Activated CD4-positive, alpha-beta T cell treated with anti-CD3 and anti-CD28 coated beads, Interleukin-2, amount 10 ng/mL, durations not matched to agents 7 days and 5 days (primary cell): ENCODE results near the gene ARHGAP21. TPM values are rescaled to one million over a fixed set of nuclear protein-coding genes. Genes with fewer than 3 reads are reported as not detected.

ENCODE experiments used
- CTCF ChIA-PET: fragments of 350-600 bp; sonication (Branson Sonifier 250); formaldehyde crosslinking; loops from one replicate; lab custom pipeline; 2021; ENCODE audit warnings: antibody characterized with exemption; lab: Charles Lee
- POLR2A ChIA-PET: fragments of 350-600 bp; sonication (Branson Sonifier 250); formaldehyde crosslinking; loops from one replicate; lab custom pipeline; 2021; ENCODE audit warnings: antibody characterized with exemption; lab: Charles Lee
- DNase-seq: peaks from one replicate; pipeline ENCODE4 v3.0.0-alpha.2; 2020
- H3K27ac Mint-ChIP-seq: one replicate; pipeline ENCODE4 v1.8.0; 2021; ENCODE audit warnings: mild to moderate bottlenecking, moderate library complexity, mixed read lengths
- H3K27me3 Mint-ChIP-seq: one replicate; pipeline ENCODE4 v1.8.0; 2021; ENCODE audit warnings: mixed read lengths
- H3K36me3 Mint-ChIP-seq: one replicate; pipeline ENCODE4 v1.8.0; 2021; ENCODE audit warnings: low read depth, mixed read lengths
- H3K4me1 Mint-ChIP-seq: one replicate; pipeline ENCODE4 v1.8.0; 2021; ENCODE audit warnings: mixed read lengths
- H3K4me3 Mint-ChIP-seq: one replicate; pipeline ENCODE4 v1.8.0; 2021; ENCODE audit warnings: mild to moderate bottlenecking, moderate library complexity, mixed read lengths
- H3K9me3 Mint-ChIP-seq: one replicate; pipeline ENCODE4 v1.8.0; 2021; ENCODE audit warnings: mixed read lengths
- total RNA-seq, 2 experiments: library from RNA; stranded (reverse); gene quantifications; one replicate each; pipeline ENCODE4 v1.2.3, GENCODE V29; 2021

The ARHGAP21 gene
- total RNA-seq, 2 experiments from 2014 or later: 26.1 to 27.4 TPM

- DNase-seq: no peak
- H3K36me3 Mint-ChIP-seq: peaks cover 6% of the 10 kb centered on the region
- H3K9me3 Mint-ChIP-seq: no peaks in the 10 kb centered on the region
- ChIA-PET POLR2A (no interaction called here), CTCF (no interaction called here)
- H3K27ac Mint-ChIP-seq: no peak overlapping the region
- peaks cover 31% of the 10 kb centered on the region for H3K4me1 Mint-ChIP-seq
- H3K27me3 Mint-ChIP-seq: no peaks in the 10 kb centered on the region
- peak overlapping the region; percentile 83 for H3K4me3 Mint-ChIP-seq
These were observed 3.6 kb downstream of the ARHGAP21 start for GRCh38 chr10:24720096-24720495.

- Mint-ChIP-seq H3K4me1 (peaks cover 28% of the 10 kb centered on the region), H3K27me3 (no peaks in the 10 kb centered on the region), H3K36me3 (peaks cover 6% of the 10 kb centered on the region), H3K9me3 (no peaks in the 10 kb centered on the region), H3K27ac (no peak overlapping the region), H3K4me3 (no peak overlapping the region)
- DNase-seq: no peak
- ChIA-PET POLR2A (no interaction called here), CTCF (interaction anchor here (0.6 kb wide), 1 partner anchor 238 kb away, joined by 4 read pairs; no protein-coding TSS in a partner anchor)
These were observed 5.4 kb downstream of the ARHGAP21 start for GRCh38 chr10:24718031-24718855.

DNA sequence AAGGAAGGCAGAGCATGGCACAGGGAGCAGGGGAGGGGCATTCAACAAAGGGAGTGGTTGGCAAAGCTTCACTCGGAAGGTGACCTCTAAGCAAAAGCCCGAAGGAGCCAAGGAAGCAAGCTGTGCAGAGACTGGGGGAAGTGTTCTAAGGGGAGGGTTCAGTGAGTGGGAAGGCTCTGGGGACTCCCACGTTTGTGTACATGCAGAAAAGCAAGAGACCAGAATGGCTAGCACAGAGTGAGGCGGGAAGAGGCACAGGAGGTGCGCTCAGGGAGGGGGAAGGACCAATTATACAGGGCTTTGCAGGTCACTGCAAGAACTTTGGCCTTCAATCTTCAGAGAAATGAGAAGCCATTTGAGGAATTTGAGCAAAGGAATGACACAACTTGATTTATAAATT, 7.4 kb downstream of the ARHGAP21 start:
- no peak overlapping the region for H3K4me3 Mint-ChIP-seq
- H3K27me3 Mint-ChIP-seq: no peaks in the 10 kb centered on the region
- H3K27ac Mint-ChIP-seq: no peak overlapping the region
- H3K9me3 Mint-ChIP-seq: no peaks in the 10 kb centered on the region
- CTCF ChIA-PET: no interaction called here
- peaks cover 6% of the 10 kb centered on the region for H3K36me3 Mint-ChIP-seq
- H3K4me1 Mint-ChIP-seq: peaks cover 17% of the 10 kb centered on the region
- POLR2A ChIA-PET: no interaction called here
- DNase-seq: no peak

DNA sequence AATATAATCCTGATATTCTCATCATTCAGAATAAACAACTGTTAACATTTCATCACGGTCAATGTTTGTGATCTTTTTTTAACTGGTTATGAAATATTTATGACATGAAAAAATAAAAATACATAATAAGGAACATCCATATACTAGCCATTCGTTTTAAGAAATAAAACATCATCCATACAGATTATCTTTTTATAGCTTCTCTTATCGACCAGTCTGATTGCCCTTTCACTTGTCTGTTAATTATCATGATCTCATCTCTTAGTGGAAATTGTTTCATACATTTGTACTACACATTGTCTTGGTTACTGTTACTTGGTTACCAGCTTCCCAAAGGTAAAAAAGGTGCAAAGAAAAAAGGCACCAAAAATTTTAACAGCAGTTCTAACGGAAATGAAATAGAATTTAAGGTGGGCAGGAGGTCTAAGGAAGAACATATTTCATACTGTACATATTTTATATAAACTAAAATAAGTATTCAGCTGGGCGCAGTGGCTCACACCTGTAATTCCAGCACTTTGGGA, 8.4 kb downstream of the ARHGAP21 start:
- H3K4me3 Mint-ChIP-seq: no peak overlapping the region
- H3K27me3 Mint-ChIP-seq: no peaks in the 10 kb centered on the region
- H3K9me3 Mint-ChIP-seq: no peaks in the 10 kb centered on the region
- no peak overlapping the region for H3K27ac Mint-ChIP-seq
- no peak for DNase-seq
- POLR2A ChIA-PET: no interaction called here
- H3K4me1 Mint-ChIP-seq: peaks cover 8% of the 10 kb centered on the region
- CTCF ChIA-PET: interaction anchor here (1.1 kb wide), 1 partner anchor 13 kb away, joined by 3 read pairs; no protein-coding TSS in a partner anchor
- no peaks in the 10 kb centered on the region for H3K36me3 Mint-ChIP-seq

DNA sequence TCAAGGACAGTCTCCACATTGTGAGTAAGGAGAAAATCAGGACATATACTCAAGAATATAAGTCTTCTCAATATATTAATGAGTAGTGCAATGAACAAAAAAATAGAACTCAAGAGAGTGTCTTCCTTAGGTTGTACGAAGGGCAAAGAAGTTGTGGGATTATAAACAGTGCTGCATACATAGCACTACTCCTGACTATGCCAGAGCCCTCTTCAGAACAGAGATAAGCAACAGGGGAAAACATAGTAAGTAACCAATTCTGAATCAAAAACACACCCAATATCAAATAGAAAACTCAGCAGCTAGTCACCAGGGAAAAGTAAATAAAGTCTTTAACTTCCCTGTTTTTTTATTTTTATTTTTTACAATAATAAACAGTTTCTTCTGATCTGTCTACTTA, 10.6 kb downstream of the ARHGAP21 start:
- no peak overlapping the region for H3K27ac Mint-ChIP-seq
- no peaks in the 10 kb centered on the region for H3K9me3 Mint-ChIP-seq
- DNase-seq: no peak
- POLR2A ChIA-PET: no interaction called here
- H3K36me3 Mint-ChIP-seq: no peaks in the 10 kb centered on the region
- H3K4me3 Mint-ChIP-seq: no peak overlapping the region
- CTCF ChIA-PET: interaction anchor here (0.9 kb wide), 1 partner anchor 12 kb away, joined by 3 read pairs; no protein-coding TSS in a partner anchor
- H3K27me3 Mint-ChIP-seq: no peaks in the 10 kb centered on the region
- H3K4me1 Mint-ChIP-seq: peaks cover 4% of the 10 kb centered on the region

- Mint-ChIP-seq H3K9me3 (no peaks in the 10 kb centered on the region), H3K4me1 (peaks cover 4% of the 10 kb centered on the region), H3K27me3 (no peaks in the 10 kb centered on the region), H3K27ac (no peak overlapping the region), H3K4me3 (no peak overlapping the region), H3K36me3 (no peaks in the 10 kb centered on the region)
- ChIA-PET CTCF (interaction anchor here (2.2 kb wide), 1 partner anchor 13 kb away, joined by 13 read pairs; the partner anchor contains the start of gene ARHGAP21), POLR2A (no interaction called here)
- no peak for DNase-seq
These were observed 12.2 kb downstream of the ARHGAP21 start for GRCh38 chr10:24711465-24711864.

- no peak overlapping the region for H3K4me3 Mint-ChIP-seq
- CTCF ChIA-PET: interaction anchor here (1.3 kb wide), 1 partner anchor 12 kb away, joined by 3 read pairs; no protein-coding TSS in a partner anchor
- no peaks in the 10 kb centered on the region for H3K27me3 Mint-ChIP-seq
- POLR2A ChIA-PET: no interaction called here
- peaks cover 6% of the 10 kb centered on the region for H3K4me1 Mint-ChIP-seq
- H3K36me3 Mint-ChIP-seq: no peaks in the 10 kb centered on the region
- no peak overlapping the region for H3K27ac Mint-ChIP-seq
- H3K9me3 Mint-ChIP-seq: no peaks in the 10 kb centered on the region
- DNase-seq: no peak
These were observed 15.6 kb downstream of the ARHGAP21 start for GRCh38 chr10:24708081-24708480.

DNA sequence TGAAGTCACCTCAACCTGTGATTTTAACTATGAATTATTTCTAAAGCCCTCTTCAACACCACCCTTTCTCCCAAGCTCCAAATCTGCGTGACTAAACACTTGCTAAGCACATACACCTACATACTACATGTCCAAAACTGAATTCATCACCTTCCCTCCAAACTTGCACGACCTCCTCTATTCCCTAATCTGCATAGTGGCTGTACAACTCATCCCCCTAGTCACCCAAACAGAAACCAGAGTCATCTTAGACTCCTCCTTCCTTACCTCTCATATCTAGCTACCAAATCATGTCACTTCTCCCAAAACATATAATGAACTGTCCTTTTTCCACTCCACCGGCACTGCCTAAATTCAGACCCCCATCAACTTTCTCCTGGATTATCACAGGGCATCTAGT, 16.2 kb downstream of the ARHGAP21 start:
- Mint-ChIP-seq H3K36me3 (no peaks in the 10 kb centered on the region), H3K4me3 (no peak overlapping the region), H3K9me3 (no peaks in the 10 kb centered on the region), H3K27me3 (no peaks in the 10 kb centered on the region), H3K4me1 (peaks cover 7% of the 10 kb centered on the region), H3K27ac (no peak overlapping the region)
- DNase-seq: no peak
- ChIA-PET CTCF (interaction anchor here (1.3 kb wide), 1 partner anchor 11 kb away, joined by 3 read pairs; no protein-coding TSS in a partner anchor), POLR2A (no interaction called here)

GRCh38 chr10:24706479-24707118, 17.1 kb downstream of the ARHGAP21 start:
- DNase-seq: peak; percentile 41
- peaks cover 14% of the 10 kb centered on the region for H3K4me1 Mint-ChIP-seq
- ChIA-PET POLR2A (no interaction called here), CTCF (interaction anchor here (1.3 kb wide), 1 partner anchor 10 kb away, joined by 3 read pairs; no protein-coding TSS in a partner anchor)
- no peaks in the 10 kb centered on the region for H3K36me3 Mint-ChIP-seq
- no peaks in the 10 kb centered on the region for H3K9me3 Mint-ChIP-seq
- H3K27ac Mint-ChIP-seq: no peak overlapping the region
- no peak overlapping the region for H3K4me3 Mint-ChIP-seq
- no peaks in the 10 kb centered on the region for H3K27me3 Mint-ChIP-seq

DNA sequence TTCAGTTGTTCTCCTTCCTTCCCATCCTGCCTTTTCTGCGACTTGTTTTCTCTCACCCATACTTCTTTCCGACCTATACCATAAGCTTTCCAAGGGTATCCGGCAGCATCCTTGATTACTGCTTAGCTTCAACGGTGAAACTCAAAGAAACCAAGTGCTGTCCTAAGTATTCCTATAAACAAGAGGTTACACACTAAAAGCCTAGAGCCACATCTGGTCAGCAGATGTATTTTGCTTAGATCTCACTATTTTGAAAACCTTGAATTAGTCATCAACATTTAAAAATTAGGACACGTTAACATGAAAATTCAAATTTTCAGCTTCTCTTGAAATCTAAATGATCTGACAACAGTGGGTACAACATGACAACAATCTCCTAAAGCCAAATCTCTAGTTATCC, 20.0 kb downstream of the ARHGAP21 start:
- DNase-seq: no peak
- H3K9me3 Mint-ChIP-seq: no peaks in the 10 kb centered on the region
- H3K4me3 Mint-ChIP-seq: no peak overlapping the region
- H3K27me3 Mint-ChIP-seq: no peaks in the 10 kb centered on the region
- no peaks in the 10 kb centered on the region for H3K36me3 Mint-ChIP-seq
- peaks cover 18% of the 10 kb centered on the region for H3K4me1 Mint-ChIP-seq
- H3K27ac Mint-ChIP-seq: no peak overlapping the region
- ChIA-PET POLR2A (no interaction called here), CTCF (interaction anchor here (0.6 kb wide), 1 partner anchor 162 kb away, joined by 3 read pairs; no protein-coding TSS in a partner anchor)

DNA sequence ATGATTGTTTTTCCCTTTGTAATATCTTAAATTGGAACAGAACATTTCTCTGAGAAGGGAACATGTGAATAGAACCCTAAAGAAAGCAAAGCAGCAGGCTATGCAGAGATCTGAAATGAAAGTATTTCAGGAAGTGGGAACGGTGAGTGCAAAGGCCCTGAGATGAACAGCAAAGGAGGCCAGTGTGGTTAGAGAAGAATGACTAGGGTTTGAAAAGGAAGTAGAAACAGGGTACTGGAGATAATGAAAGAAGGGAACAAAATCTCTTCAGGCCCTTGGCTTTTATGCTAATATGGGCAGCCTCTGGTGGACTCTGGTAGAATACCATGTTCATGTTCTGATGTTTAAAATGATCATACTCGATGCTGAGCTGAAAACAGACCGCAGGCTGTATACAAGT, 22.2 kb downstream of the ARHGAP21 start:
- Mint-ChIP-seq H3K27ac (no peak overlapping the region), H3K9me3 (no peaks in the 10 kb centered on the region), H3K27me3 (no peaks in the 10 kb centered on the region), H3K4me1 (peaks cover 18% of the 10 kb centered on the region), H3K4me3 (no peak overlapping the region), H3K36me3 (no peaks in the 10 kb centered on the region)
- peak; percentile 20 for DNase-seq
- CTCF ChIA-PET: interaction anchor here (1.0 to 1.3 kb wide), 3 partner anchors 9 to 12 kb away, joined by 3 to 4 read pairs (median 3); no protein-coding TSS in a partner anchor
- POLR2A ChIA-PET: no interaction called here

DNA sequence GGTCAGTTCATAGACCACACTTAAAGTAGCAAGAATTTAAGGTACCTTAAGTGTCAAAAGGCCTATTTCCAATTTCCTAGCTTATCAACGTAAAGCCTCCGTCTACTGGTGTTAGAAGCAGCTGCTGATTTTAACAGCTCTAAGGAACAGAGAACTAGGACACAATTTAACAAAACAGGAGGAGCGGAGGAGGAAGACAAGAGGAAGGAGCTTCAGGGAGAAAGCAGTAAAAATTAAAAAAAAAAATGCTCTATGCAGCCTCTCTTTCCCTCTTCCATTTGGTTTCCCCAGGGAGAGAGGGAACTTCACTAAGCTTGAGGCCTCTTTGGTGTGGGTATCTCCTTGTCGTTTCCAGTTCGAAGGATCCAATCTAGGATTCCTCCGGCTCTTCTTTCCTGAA, 22.7 kb downstream of the ARHGAP21 start:
- H3K27me3 Mint-ChIP-seq: no peaks in the 10 kb centered on the region
- ChIA-PET CTCF (interaction anchor here (0.6 to 1.3 kb wide), 6 partner anchors 9 to 59 kb away, joined by 3 to 5 read pairs (median 3); no protein-coding TSS in a partner anchor), POLR2A (no interaction called here)
- H3K27ac Mint-ChIP-seq: no peak overlapping the region
- no peaks in the 10 kb centered on the region for H3K9me3 Mint-ChIP-seq
- peaks cover 18% of the 10 kb centered on the region for H3K4me1 Mint-ChIP-seq
- no peak overlapping the region for H3K4me3 Mint-ChIP-seq
- H3K36me3 Mint-ChIP-seq: no peaks in the 10 kb centered on the region
- DNase-seq: no peak
